SHP77 treated with DMSO at 0.1 percent for 48 hours (cell line): ENCODE results near the gene TOM1L2.
A peak's percentile ranks its signal among the peaks of the same experiment; 100 is the strongest.

Experiments
- DNase-seq: peaks from one replicate; lab custom pipeline; 2025; lab: John Stamatoyannopoulos, UW

The TOM1L2 gene

DNA sequence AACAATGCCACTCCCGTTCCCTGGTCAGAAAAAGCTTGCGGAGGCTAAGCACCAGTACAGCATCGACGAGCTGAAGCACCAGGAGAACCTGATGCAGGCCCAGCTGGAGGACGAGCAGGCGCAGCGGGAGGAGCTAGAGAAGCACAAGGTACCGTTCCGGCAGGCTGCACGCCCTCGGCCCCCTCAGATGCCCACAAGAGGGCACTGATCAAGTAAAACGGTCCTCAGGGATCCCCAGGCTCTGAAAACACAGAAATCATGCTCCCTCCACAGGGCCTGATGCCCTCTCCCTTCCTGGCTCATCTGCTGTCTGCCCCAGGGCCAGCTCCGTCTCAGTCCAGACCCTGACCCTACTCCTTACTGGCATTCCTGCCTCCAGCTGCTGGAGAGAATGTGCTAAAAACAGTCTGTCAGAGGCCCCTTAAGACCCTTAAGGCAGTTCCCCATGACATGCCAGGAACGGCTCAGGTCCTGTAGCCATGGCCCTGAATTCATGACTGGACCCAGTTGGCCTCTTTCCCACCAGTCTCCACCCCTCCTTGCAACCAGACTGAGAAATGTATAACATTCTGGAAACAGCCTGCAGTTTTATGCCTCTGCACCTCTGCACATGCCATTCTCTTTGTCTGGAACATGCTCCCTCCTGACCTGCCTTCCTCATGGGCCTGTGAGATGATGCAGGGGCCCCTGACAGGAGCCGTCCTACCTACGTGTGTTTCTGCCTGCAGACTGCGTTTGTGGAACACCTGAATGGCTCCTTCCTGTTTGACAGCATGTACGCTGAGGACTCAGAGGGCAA, 22.3 kb upstream of the TOM1L2 start:
- DNase-seq: peak; percentile 59

DNA sequence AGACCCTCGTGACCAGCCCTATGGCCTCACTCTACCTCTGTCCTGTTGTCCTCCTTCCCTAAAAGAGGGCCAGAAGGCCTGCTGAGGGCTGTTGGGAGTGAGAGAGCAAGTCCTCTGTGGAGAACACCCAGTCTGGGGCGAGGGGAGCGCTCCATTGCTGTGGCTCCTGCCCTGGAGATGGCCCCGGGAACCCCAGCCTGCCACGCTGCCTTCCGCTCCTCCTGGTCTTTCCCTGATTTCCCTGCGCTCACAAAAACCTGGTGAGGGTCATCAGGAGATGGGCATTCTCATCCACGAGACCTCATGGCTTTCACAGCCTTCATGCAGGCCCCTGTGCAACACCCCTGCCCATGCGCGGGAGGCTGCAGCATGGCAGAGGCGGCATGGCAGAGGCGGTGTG, 21.7 kb upstream of the TOM1L2 start:
- no peak for DNase-seq

DNA sequence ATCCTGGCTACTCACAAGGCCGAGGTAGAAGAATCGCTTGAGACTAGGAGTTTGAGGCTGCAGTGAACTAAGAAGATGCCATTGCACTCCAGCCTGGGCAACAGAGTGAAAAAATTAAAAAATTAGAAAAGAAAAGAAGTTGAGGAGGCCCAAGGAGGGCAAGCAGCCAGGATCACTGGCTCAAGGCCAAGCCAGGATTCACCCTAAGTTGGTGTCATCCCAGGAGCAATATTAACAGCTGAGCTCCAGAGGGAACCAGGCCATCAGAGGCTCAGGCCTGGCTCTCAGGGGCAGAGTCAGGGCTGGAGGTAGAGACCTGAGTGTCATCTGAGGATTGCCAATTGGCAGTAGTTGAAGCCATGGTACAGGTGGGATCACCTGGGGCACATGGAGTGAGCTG, 21.2 kb upstream of the TOM1L2 start:
- DNase-seq: no peak

DNA sequence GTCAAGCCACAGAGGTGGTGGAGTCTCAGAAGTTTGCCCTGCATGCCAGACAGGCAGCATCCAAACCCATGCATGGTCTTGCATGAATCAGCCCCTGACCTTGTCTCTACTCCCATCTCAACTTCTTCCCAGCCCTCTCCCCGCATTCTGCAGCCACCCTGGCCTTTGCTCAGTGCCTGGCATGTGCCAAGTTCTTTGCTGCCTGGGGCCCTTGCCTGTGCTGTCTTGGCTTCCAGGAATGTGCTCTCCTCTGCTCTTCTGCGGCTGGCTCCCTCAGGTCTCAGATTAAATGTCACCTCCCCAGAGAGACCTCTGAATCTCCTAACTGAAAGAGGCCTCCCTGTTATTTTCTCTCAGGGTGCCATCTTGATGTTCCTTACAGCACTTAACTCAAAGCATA, 18.1 kb upstream of the TOM1L2 start:
- no peak for DNase-seq

- no peak for DNase-seq
Measured at GRCh38 chr17:17989618-17990017, 17.4 kb upstream of the TOM1L2 start.

DNA sequence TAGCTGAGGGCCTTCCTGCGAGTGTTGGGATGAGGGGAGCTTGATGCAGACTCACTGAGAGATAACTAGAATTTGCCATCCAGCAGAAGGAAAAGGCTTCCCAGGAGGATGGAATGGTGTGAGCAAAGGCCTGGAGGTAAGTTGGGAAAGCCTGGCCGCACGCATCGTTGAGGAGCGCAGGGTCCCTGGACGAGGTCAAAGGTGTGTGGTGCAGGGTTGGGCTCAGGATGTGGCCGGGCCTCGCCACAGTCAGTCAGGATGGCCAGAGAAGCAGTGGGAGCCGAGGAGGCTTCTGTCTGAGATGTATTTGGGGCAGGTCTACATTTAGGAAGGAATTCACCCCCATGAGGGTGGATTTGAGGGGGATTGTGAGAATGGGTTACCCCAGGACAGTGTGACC, 16.9 kb upstream of the TOM1L2 start:
- no peak for DNase-seq

- no peak for DNase-seq
Measured at GRCh38 chr17:17988427-17988945, 16.3 kb upstream of the TOM1L2 start.

- no peak for DNase-seq
Measured at GRCh38 chr17:17987901-17988300, 15.7 kb upstream of the TOM1L2 start.

DNA sequence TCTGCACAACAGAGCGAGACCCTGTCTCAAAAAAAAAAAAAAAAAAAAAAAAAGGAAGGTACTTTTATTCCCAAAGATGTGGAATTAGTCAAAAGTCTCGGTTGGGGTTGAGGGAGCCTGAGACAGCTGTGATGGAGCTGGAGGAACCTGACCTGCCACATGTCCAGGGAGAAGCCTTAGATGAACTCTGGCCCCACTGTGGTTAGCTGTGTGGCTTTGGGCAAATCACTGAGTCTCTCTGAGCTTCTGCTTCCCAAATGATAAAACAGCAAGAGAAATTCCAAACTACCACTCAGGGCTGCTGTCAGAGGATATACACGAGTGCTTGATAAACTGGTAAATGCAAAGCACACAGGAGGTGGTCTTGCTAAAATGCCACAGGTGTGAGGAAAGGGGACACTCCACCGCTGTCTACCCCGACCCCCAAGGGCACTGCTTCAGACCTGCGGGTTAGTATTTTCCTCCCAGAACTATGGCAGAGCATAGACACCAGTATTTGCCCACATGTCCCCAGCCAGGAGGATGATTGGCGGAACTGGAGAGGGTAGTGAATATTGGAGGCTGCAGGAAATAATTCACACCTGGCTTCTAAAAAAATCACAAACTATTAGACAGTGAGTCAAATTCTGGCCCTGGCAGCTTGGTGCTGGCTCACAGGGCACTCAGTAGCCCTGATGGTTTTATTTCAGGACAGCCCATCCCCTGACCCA, 15.1 kb upstream of the TOM1L2 start:
- DNase-seq: no peak

DNA sequence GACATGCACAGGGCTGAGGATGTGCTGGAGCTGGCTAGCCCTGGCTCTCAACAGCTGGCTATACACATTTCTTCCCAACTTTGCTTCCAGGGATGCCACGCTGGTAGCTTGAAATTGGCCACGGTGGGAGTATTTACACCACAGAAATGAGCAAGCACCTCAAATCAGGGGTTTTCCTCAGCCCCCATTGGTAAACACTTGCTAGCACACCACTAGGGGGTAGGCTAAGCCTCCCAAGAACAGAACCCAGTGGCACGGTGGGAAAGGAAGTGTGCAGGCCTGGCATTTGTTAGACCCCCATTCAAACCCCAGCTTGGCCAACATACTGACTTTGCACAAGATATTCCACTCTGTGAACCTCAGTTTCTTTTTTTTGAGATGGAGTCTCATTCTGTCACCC, 13.4 kb upstream of the TOM1L2 start:
- DNase-seq: no peak

DNA sequence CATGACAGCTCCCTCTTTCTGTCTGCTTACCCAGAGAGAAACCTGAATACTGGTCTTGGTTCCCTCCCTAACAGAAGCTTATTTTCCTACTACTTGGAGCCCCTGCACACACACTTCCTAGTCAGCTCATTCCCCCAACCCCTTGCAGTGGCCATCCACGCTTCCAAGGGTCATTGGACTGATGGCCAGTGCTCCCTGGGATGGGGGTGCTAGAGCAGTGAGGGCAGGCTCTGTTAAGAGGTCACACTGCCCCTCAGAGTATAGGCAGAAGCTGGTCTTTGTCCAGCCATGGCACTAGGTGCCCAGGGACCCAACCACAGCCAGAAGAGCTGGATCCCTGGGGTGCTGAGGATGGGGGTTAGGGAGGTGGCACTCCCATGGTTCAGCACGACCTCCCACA, 13.0 kb upstream of the TOM1L2 start:
- no peak for DNase-seq

GRCh38 chr17:17983776-17984175, 11.6 kb upstream of the TOM1L2 start:
- no peak for DNase-seq

DNA sequence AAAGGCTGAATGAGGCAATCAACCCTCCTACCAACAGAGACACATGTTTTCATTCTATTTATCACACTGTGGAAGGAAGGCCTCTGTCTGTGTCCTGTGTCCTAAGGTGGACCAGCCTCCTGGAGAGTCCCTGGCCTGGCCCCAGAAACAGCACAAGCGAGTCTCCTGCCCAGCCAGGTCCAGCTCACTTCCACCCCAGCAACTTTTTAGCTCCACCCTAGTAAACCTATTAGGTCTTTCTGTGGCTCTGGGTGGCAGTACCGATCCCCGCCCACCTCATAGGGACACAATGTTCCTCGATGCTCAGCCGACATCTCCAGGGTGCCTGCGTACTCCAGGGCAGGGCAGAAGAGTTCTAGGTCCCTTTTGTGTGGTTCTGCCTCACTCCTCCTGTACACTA, 11.2 kb upstream of the TOM1L2 start:
- no peak for DNase-seq

GRCh38 chr17:17982801-17983200, 10.6 kb upstream of the TOM1L2 start:
- DNase-seq: no peak

DNA sequence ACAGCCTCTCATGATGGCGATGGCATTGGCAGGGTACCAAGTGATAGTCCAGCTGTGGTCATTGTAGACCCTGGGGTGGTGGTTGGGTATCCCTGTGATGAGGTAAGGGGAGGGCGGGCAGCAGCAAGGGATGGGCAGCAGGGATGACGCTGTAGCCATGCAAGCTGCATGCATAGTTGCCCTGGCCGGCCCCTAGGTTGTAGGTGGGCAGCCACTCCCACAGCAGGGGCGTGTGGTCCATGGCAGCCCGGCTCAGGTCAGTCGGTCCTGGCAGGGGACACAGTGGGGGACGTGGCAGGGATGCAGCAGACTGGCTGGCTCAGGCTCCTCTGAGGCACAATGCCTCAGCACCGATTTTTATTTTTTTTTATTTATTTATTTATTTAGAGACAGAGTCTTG, 9.1 kb upstream of the TOM1L2 start:
- no peak for DNase-seq

DNA sequence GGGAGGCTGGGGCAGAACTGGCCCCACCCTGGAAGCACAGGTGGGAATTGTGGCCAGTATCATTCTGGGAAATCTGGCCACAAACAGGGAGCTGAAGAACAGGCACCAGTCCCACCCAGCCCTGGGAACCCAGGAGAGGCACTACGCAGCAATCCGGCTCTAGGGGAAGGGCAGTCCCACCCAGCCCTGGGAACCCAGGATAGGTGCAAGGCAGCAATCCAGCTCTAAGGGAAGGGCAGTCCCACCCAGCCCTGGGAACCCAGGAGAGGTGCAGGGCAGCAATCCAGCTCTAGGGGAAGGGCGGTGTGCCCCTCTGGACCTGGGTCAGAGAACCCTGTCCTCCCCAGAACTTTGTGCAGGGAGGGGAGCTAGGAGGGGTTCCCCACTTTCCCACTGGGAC, 7.6 kb upstream of the TOM1L2 start:
- DNase-seq: no peak

DNA sequence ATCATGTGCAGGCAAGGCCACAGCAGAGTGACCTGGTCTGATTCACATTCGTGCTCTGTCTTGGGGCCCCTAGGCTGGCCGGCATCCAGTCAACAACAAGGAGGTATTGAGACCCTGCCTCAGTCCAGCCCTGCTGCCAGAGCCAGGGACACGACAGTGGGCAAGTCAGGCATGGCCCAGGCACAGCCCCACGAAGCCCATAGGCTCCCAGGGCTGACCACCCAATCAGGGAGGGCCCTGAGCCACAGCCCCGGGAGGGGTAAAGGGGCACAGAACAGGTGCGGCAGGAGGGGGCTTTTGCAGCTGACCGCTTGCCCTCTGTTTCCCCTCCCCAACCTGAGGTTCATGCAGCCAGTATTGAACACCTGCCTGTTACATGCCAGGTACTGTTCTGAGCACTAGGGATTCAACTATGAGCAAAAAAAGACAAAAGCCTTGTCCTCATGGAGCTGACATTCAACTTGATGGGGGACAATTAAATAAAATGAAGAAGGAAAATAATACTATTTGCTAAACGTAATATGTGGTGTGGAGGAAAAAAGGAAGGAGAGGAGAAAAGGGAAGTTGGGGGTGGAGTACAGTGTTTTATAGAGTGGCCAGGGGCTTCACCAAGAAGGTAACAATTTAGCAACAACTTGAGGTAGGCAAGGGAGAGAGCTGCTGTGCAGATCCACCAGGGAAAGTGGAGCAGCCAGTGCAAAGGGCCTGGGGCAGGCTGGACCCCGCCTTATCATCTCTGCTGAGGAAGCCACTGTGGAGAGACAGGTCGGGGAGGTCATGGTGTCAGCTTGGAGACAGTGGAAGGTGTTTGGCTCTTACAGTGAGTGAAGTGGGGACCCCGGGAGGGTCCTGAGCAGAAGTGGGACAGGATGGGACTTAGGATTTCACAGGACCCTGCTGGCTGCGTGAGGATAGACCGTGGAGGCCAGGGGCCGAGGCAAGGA, 6.6 kb upstream of the TOM1L2 start:
- DNase-seq: no peak

DNA sequence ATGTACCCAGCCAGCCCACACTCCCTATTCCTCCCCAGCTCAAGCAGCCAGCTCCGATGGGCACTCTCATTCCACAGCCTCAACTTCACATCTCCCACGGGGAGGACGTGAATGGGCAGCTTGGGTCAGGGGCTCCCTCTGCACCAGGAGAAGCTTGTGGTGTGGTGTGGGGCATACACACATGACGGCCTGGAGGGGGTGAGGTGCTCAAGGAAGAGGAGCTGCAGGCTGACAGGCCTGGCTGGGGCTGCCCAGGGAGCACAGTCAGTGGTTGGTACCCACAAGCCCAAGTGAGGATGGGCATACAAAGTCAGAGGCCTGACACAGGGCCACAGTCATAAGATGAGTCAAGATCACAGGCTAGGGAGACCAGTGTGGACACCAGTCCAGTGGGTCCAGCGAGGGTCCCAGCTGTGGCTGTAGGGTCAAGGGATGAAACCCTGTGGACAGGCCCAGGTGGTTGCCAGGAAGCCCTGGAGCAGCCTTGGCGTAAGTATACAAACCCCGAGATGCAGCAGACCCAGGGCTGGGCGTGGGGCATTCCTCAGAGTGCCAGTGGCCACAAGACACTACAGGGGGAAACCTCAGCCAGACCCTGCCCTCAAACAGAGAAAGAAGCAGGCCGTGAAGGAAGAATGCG, 4.9 kb upstream of the TOM1L2 start:
- DNase-seq: no peak

GRCh38 chr17:17975436-17975835, 3.2 kb upstream of the TOM1L2 start:
- DNase-seq: no peak

GRCh38 chr17:17972952-17973254, 703 bp upstream of the TOM1L2 start:
- DNase-seq: no peak

DNA sequence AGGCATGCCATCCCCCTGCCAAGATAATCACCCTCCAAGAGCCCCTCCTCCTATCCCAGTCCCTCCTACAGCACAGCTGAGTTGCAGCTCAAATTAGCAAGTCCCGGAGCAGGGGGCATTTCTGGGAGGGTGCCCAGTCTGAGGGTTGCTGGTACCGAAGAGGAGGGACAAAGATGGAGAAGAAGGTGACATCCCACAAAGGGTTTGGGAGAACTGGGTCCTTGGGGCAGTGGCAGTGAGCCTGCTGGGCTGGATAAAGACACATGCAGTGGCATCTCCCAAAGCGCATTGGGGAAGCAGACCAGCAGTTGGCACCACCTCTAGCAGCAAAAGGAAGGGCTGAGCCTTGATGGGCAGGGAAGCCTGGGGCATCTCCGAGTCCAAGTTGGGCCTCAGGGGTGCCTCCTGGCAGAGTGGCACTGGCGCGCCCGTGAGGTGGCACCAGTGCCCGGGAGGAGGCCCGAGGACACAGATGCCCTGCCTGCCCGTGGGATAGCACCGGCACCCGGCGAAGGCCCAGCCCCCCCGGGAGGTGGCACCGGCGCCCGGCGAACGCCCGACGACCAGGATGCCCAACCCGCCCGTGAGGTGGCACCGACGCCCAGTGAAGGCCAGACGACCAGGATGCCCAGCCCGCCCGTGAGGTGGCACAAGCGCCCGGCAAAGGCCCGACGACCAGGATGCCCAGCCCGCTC, 622 bp downstream of the TOM1L2 start:
- no peak for DNase-seq
